Suprapubic skin (tissue), 4 donors: Measurements from ENCODE around the gene IL34.

Source experiments
- CTCF ChIP-seq, 2 donors: fragments of 200-600 bp in 1 of 2; fragments of 450-650 bp in 1 of 2; sonication (generic) in 1 of 2; IDR thresholded peaks; one replicate each; pipeline ENCODE4 v1.5.1; 2016 to 2019; ENCODE audit warnings: antibody characterized with exemption in 2 of 2, mild to moderate bottlenecking in 1 of 2, moderate library complexity in 1 of 2
- EP300 ChIP-seq: sonication (generic); formaldehyde crosslinking; IDR thresholded peaks from one replicate; pipeline ENCODE4 v1.6.1; 2017; ENCODE audit warnings: antibody characterized with exemption
- POLR2A ChIP-seq, 2 donors: fragments of 450-650 bp; IDR thresholded peaks; one replicate each; pipeline ENCODE4 v1.6.1; 2017; ENCODE audit warnings: antibody characterized with exemption in 2 of 2, mild to moderate bottlenecking in 2 of 2, moderate library complexity in 2 of 2
- POLR2AphosphoS5 ChIP-seq, 3 donors: sonication (generic); formaldehyde crosslinking; IDR thresholded peaks; one replicate each; pipeline ENCODE4 v1.6.1; 2017; ENCODE audit warnings: antibody characterized with exemption in 3 of 3

DNA sequence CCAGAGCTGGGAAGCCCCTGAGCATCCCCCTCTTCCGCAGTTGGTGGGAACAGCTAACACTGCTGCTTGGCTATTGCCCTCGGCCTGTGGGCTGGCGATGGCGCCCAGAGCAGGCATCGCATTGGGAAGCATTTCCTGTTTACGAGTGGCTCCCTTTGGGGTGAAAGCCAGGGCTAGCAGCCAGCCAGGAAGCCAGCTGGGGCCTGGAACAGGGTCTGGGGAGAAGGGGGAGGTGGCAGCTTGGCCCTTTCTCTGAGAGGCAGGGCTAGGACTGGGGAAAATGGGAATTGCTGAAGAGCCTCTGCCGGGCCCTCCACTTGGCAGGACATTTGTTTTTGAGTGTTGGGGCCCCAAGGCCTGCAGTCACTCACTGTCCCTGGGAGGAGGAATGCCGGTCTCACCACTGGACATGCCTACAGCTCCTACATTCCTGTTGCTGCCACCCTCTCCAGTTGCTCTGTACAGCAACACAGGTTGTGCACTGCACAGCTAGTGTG, 41.9 kb downstream of the IL34 start:
- TF ChIP-seq CTCF (IDR thresholded peaks at IDR 0.05) = no peak
- TF ChIP-seq POLR2AphosphoS5 (IDR thresholded peaks at IDR 0.05) = peak in 1 of 3 donors; percentile 71
- no peak for TF ChIP-seq POLR2A (IDR thresholded peaks at IDR 0.05)
- TF ChIP-seq EP300 = no peak
